Stimulated activated naive B cell treated with anti-CD40 and anti-IgM and Interleukin-4, amounts not matched to agents 10 μg/mL and 1 μg/mL and 100 μg/mL, for 72 hours (primary cell): ENCODE measurements around the gene CDC42BPA.
A peak's percentile ranks its signal among the peaks of the same experiment; 100 is the strongest.

Source experiments
- ATAC-seq, 2 donors: fragments of 150-1000 bp; cut with Tn5 transposase; replicated peaks; 2 replicates each; pipeline ENCODE4 v1.10.0; 2021; ENCODE audit warnings: moderate library complexity in 1 of 2
- DNase-seq: peaks from one replicate; pipeline ENCODE4 v3.0.0; 2021
- H3K27ac Mint-ChIP-seq: one replicate; pipeline ENCODE4 v1.8.0; 2022; ENCODE audit warnings: mild to moderate bottlenecking, mixed read lengths
- H3K27me3 Mint-ChIP-seq, 2 donors: one replicate each; pipeline ENCODE4 v1.8.0; 2022; ENCODE audit warnings: mixed read lengths in 2 of 2
- H3K36me3 Mint-ChIP-seq, 2 donors: one replicate each; pipeline ENCODE4 v1.8.0; 2022; ENCODE audit warnings: mixed read lengths in 2 of 2, mild to moderate bottlenecking in 1 of 2
- H3K4me1 Mint-ChIP-seq, 2 donors: one replicate each; pipeline ENCODE4 v1.8.0; 2022; ENCODE audit warnings: mixed read lengths in 2 of 2, mild to moderate bottlenecking in 1 of 2
- H3K4me3 Mint-ChIP-seq, 2 donors: one replicate each; pipeline ENCODE4 v1.8.0; 2022; ENCODE audit warnings: mild to moderate bottlenecking in 2 of 2, mixed read lengths in 2 of 2, moderate library complexity in 1 of 2
- H3K9me3 Mint-ChIP-seq, 2 donors: one replicate each; pipeline ENCODE4 v1.8.0; 2022; ENCODE audit warnings: mixed read lengths in 2 of 2, mild to moderate bottlenecking in 1 of 2

CDC42BPA gene

GRCh38 chr1:227192163-227192562 is 126.1 kb downstream of the CDC42BPA start:
- Mint-ChIP-seq H3K36me3 (no peaks in the 10 kb centered on the region), H3K4me1 (no peaks in the 10 kb centered on the region), H3K4me3 (no peak overlapping the region), H3K27me3 (peaks cover 0 to 9% of the 10 kb centered on the region in 2 donors), H3K27ac (no peak overlapping the region), H3K9me3 (no peaks in the 10 kb centered on the region)
- ATAC-seq: no peak
- no peak for DNase-seq

DNA sequence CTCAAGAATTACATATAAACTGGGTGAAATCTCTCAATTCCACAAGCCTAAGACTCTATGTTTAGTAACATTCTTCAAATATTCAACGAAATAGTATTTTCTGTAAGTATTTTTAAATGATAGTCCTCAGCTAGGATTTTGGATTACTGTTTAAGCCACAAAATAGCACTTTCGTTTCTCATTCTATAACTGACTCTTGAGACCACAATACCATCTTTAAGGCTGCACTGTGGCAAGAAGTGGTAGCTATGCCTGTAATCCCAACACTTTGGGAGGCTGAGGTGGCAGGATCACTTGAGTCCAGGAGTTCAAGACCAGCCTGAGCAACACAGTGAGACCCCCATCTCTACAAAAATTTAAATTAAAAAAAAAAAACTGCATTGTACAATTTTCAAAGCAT is 126.7 kb downstream of the CDC42BPA start:
- Mint-ChIP-seq H3K4me1 (no peaks in the 10 kb centered on the region), H3K27ac (no peak overlapping the region), H3K27me3 (peaks cover 0 to 9% of the 10 kb centered on the region in 2 donors), H3K4me3 (no peak overlapping the region), H3K9me3 (no peaks in the 10 kb centered on the region), H3K36me3 (no peaks in the 10 kb centered on the region)
- no peak for ATAC-seq
- DNase-seq: no peak

DNA sequence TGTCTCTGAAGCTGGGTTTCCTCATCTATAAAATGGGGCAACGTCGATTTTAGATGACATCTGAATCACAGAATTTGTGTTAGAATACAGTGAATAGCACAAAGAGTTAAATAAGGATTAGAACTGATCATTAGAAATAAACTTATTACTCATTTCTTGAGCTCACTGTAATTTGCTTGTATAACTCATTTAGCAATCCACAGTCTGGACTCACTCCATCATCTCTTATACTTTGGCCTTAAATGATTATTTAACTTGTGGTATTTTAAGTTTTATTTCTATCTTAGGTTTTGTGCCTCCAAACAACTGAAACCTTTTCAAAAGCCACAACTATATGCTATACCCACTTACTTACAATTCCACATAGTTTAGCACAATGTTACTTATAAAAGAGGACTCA is 128.0 kb downstream of the CDC42BPA start:
- DNase-seq (no peak), ATAC-seq (no peak)
- no peaks in the 10 kb centered on the region for H3K36me3 Mint-ChIP-seq
- H3K27ac Mint-ChIP-seq: no peak overlapping the region
- peaks cover 0 to 9% of the 10 kb centered on the region in 2 donors for H3K27me3 Mint-ChIP-seq
- no peaks in the 10 kb centered on the region for H3K9me3 Mint-ChIP-seq
- no peaks in the 10 kb centered on the region for H3K4me1 Mint-ChIP-seq
- H3K4me3 Mint-ChIP-seq: no peak overlapping the region

DNA sequence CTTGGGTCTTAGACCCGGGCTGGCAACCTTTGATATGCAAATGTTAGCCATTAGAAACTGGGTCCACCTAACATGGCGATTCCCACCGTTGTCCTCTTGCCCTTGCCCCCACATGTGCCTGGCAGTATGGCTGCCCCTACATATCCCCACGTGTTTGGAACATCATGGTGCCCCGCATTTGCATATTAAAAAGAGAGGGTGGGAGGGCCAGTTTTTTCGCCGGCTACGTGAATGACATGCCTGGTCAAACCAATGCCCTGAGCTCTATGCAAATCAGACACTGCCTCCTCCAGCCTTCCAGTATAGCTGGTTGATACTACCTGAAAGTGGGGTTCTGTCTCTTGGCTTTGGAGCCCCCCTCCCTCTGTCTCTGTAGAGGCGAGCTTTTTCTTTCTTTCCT is 133.0 kb downstream of the CDC42BPA start:
- Mint-ChIP-seq H3K4me1 (peaks cover 0 to 12% of the 10 kb centered on the region in 2 donors), H3K27me3 (no peaks in the 10 kb centered on the region), H3K36me3 (peaks cover 0 to 1% of the 10 kb centered on the region in 2 donors), H3K9me3 (no peaks in the 10 kb centered on the region), H3K4me3 (no peak overlapping the region), H3K27ac (no peak overlapping the region)
- ATAC-seq (no peak), DNase-seq (no peak)

DNA sequence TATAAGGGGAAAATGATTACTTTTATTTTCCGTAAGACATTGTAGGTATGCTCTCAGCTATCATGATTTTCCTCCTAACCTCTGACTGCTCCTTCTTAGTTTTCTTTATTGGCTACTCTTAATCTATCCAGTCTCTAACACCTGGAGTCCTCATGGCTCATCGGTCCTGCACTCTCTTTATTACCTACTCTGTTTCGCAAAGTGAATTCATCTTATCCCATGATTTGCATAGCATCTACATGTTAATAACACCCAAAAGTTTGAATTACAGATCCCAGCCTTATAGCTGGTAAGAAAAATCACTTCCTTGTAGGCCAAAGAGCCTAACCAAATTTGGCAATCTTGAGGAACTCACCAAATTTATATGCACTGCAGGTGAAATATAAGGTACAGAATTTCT is 136.3 kb downstream of the CDC42BPA start:
- ATAC-seq: no peak
- Mint-ChIP-seq H3K36me3 (peaks cover 0 to 1% of the 10 kb centered on the region in 2 donors), H3K4me1 (peaks cover 0 to 12% of the 10 kb centered on the region in 2 donors), H3K9me3 (no peaks in the 10 kb centered on the region), H3K4me3 (no peak overlapping the region), H3K27me3 (peaks cover 0 to 9% of the 10 kb centered on the region in 2 donors), H3K27ac (no peak overlapping the region)
- DNase-seq: no peak

DNA sequence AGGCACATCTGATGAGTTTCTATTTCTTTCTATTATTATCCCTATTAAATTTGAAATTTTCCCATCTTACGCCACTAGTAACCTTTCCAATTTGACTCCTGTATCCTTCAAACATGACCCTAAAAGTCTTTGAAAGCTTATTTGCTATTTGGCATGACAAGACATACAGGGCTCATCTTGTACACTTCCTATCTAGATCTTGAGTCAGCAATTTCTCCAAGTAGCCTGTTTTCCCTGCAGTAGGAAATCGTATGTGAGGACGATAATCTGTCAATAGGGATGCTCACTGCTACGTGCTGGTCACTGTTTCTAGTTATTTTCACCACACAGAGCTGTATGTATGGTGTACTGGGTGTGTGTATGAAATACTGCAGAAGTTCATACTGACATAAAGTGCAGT is 142.7 kb downstream of the CDC42BPA start:
- Mint-ChIP-seq H3K4me3 (no peak overlapping the region), H3K4me1 (peaks cover 0 to 2% of the 10 kb centered on the region in 2 donors), H3K27ac (peak overlapping the region; percentile 51), H3K27me3 (peaks cover 0 to 9% of the 10 kb centered on the region in 2 donors), H3K36me3 (no peaks in the 10 kb centered on the region), H3K9me3 (no peaks in the 10 kb centered on the region)
- ATAC-seq (no peak), DNase-seq (no peak)

- ATAC-seq (no peak), DNase-seq (no peak)
- no peak overlapping the region for H3K27ac Mint-ChIP-seq
- no peaks in the 10 kb centered on the region for H3K36me3 Mint-ChIP-seq
- H3K4me3 Mint-ChIP-seq: no peak overlapping the region
- peaks cover 0 to 5% of the 10 kb centered on the region in 2 donors for H3K4me1 Mint-ChIP-seq
- no peaks in the 10 kb centered on the region for H3K9me3 Mint-ChIP-seq
- peaks cover 9% of the 10 kb centered on the region in 2 donors for H3K27me3 Mint-ChIP-seq
Measured at GRCh38 chr1:227174164-227174563, 144.1 kb downstream of the CDC42BPA start.

DNA sequence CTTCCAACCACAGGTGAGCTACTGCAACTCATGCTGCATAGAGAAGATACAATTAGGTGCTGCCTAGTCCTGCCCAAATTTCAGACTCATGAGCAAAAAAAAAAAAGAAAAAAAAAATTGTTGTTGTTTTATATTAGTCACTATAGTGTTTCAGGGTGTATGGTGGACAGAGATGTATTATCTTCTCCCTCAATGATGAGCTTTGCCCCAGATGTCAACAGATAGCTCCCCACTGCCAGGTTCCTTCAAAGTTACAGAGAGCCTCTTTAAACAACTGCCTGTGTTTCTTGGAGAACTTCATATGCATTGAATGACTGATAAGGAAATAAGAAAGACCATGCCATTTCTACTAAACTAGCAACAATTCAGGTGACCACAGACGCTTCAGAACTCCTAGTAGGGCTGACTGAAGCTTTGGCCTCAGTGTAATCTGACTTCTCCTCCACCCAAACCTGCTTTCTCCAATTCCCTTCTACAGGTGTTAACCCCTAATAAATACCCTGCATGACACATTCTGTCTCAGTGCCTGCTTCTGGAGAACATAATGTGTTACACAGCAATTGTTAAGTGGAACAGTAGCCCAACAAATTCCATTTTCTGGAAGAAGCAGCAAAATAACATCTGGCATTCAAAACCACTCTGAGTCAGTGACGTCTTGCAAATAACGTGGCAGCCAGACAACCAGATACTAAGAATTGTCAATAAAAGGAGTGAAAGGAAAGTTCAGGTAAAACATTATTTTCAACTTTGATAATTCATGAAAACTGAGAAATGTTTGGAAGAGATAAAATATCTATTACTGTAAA is 147.7 kb downstream of the CDC42BPA start:
- H3K36me3 Mint-ChIP-seq: no peaks in the 10 kb centered on the region
- DNase-seq (no peak), ATAC-seq (peak in 1 of 2 donors; percentile 11)
- no peak overlapping the region for H3K27ac Mint-ChIP-seq
- peaks cover 14 to 30% of the 10 kb centered on the region in 2 donors for H3K4me1 Mint-ChIP-seq
- H3K9me3 Mint-ChIP-seq: no peaks in the 10 kb centered on the region
- no peak overlapping the region for H3K4me3 Mint-ChIP-seq
- H3K27me3 Mint-ChIP-seq: peaks cover 0 to 9% of the 10 kb centered on the region in 2 donors

- no peaks in the 10 kb centered on the region for H3K36me3 Mint-ChIP-seq
- H3K27ac Mint-ChIP-seq: no peak overlapping the region
- DNase-seq (no peak), ATAC-seq (no peak)
- H3K27me3 Mint-ChIP-seq: peaks cover 0 to 9% of the 10 kb centered on the region in 2 donors
- peaks cover 14 to 30% of the 10 kb centered on the region in 2 donors for H3K4me1 Mint-ChIP-seq
- H3K4me3 Mint-ChIP-seq: no peak overlapping the region
- H3K9me3 Mint-ChIP-seq: no peaks in the 10 kb centered on the region
Measured at GRCh38 chr1:227169343-227169742, 148.9 kb downstream of the CDC42BPA start.

GRCh38 chr1:227167276-227168101 is 150.8 kb downstream of the CDC42BPA start:
- DNase-seq (no peak), ATAC-seq (peak; percentile 86 to 89)
- Mint-ChIP-seq H3K36me3 (no peaks in the 10 kb centered on the region), H3K4me1 (peaks cover 14 to 30% of the 10 kb centered on the region in 2 donors), H3K27ac (peak overlapping the region; percentile 72), H3K27me3 (peaks cover 0 to 9% of the 10 kb centered on the region in 2 donors), H3K9me3 (no peaks in the 10 kb centered on the region), H3K4me3 (peak overlapping the region; percentile 28 to 68)

- Mint-ChIP-seq H3K36me3 (no peaks in the 10 kb centered on the region), H3K4me3 (no peak overlapping the region), H3K27ac (peak overlapping the region; percentile 44), H3K9me3 (no peaks in the 10 kb centered on the region), H3K27me3 (peaks cover 0 to 9% of the 10 kb centered on the region in 2 donors), H3K4me1 (peaks cover 14 to 30% of the 10 kb centered on the region in 2 donors)
- ATAC-seq (peak; percentile 26 to 33), DNase-seq (no peak)
Measured at GRCh38 chr1:227166559-227166958, 151.7 kb downstream of the CDC42BPA start.

DNA sequence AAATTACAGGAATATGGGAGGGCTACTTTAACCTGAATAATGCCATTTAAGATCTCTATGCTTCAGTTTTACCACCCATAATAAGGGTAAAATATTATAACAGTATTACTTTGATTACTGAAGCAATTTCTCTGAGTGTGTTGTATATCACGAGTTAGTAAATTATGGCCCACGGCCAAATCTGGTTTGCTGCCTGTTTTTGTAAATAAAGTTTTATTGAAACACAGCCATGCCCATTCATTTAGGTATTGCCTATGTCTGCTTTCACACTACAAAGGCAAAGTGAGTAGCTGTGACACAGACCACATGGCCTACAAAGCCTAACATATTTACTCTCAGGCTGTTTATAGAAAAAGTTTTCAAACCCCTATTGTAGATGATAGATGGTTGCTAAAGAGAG is 156.8 kb downstream of the CDC42BPA start:
- Mint-ChIP-seq H3K27me3 (no peaks in the 10 kb centered on the region), H3K4me1 (peaks cover 0 to 6% of the 10 kb centered on the region in 2 donors), H3K9me3 (no peaks in the 10 kb centered on the region), H3K27ac (no peak overlapping the region), H3K4me3 (no peak overlapping the region), H3K36me3 (no peaks in the 10 kb centered on the region)
- ATAC-seq (no peak), DNase-seq (no peak)

DNA sequence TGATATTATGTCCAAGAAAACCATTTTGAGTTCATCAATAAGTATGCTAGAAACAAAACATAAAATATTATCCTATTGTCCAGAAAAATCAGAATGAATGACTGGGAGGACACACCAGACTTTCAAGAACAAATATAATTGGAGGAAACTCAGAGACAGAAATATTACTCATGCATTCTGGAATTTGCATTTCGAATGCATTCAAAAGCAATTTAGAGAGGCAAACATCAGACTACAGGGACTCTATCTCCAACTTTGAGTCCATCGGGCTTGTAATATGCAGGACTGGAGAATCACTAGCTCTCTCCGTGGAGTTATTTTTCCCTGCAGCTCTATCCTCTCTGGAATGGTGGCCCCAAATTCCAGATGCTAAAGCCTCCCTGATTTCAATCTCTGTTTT is 161.8 kb downstream of the CDC42BPA start:
- Mint-ChIP-seq H3K4me3 (no peak overlapping the region), H3K36me3 (no peaks in the 10 kb centered on the region), H3K4me1 (no peaks in the 10 kb centered on the region), H3K27ac (no peak overlapping the region), H3K9me3 (no peaks in the 10 kb centered on the region), H3K27me3 (no peaks in the 10 kb centered on the region)
- ATAC-seq: no peak
- no peak for DNase-seq

DNA sequence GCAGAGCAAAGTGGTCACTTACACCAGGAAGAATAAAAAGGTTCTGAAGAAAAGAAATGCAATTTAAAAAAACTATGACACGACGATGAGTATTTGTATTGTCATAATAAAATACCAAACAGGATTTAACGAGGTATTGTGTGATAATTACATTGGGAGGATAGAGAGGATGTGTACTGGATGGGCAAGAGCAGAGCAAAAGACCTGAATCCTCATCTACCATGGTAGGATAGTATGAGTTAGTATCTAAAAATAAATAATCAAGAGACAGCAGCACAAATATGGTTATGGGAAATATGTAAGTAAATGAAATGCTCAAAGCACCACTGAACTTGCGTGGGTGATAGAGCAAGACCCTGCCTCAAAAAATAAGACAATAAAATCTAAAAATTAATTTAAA is 162.6 kb downstream of the CDC42BPA start:
- H3K4me1 Mint-ChIP-seq: no peaks in the 10 kb centered on the region
- ATAC-seq (no peak), DNase-seq (no peak)
- no peaks in the 10 kb centered on the region for H3K27me3 Mint-ChIP-seq
- no peaks in the 10 kb centered on the region for H3K36me3 Mint-ChIP-seq
- H3K4me3 Mint-ChIP-seq: no peak overlapping the region
- H3K27ac Mint-ChIP-seq: no peak overlapping the region
- no peaks in the 10 kb centered on the region for H3K9me3 Mint-ChIP-seq

- Mint-ChIP-seq H3K36me3 (no peaks in the 10 kb centered on the region), H3K4me1 (no peaks in the 10 kb centered on the region), H3K27ac (no peak overlapping the region), H3K27me3 (no peaks in the 10 kb centered on the region), H3K4me3 (no peak overlapping the region), H3K9me3 (no peaks in the 10 kb centered on the region)
- ATAC-seq (no peak), DNase-seq (no peak)
Measured at GRCh38 chr1:227155004-227155403, 163.3 kb downstream of the CDC42BPA start.
